ENCODE measurements around the gene ATXN7.

ATXN7 gene

GRCh38 chr3:63986146-63986545 lies 122.5 kb downstream of the ATXN7 start:
- DNase-seq: no peak

- DNase-seq: no peak
Observed at GRCh38 chr3:63986831-63987230, 123.2 kb downstream of the ATXN7 start.

- no peak for DNase-seq
Observed at GRCh38 chr3:63988943-63989342, 125.3 kb downstream of the ATXN7 start.

- no peak for DNase-seq
Observed at GRCh38 chr3:63990204-63990603, 126.5 kb downstream of the ATXN7 start.

GRCh38 chr3:63990733-63991132 lies 127.1 kb downstream of the ATXN7 start:
- DNase-seq: no peak

- no peak for DNase-seq
Observed at GRCh38 chr3:63991666-63992065, 128.0 kb downstream of the ATXN7 start.

GRCh38 chr3:63992516-63993209 lies 129.0 kb downstream of the ATXN7 start:
- no peak for DNase-seq

GRCh38 chr3:63993653-63994079 lies 130.0 kb downstream of the ATXN7 start:
- DNase-seq: peak; percentile 86

- no peak for DNase-seq
Observed at GRCh38 chr3:63995086-63995485, 131.4 kb downstream of the ATXN7 start.

GRCh38 chr3:63998852-63999754 lies 135.4 kb downstream of the ATXN7 start:
- DNase-seq: peak; percentile 70

- DNase-seq: no peak
Observed at GRCh38 chr3:64000453-64001055, 136.9 kb downstream of the ATXN7 start.

- no peak for DNase-seq
Observed at GRCh38 chr3:64002233-64002632, 138.6 kb downstream of the ATXN7 start.

- DNase-seq: no peak
Observed at GRCh38 chr3:64003589-64003988, 139.9 kb downstream of the ATXN7 start.

GRCh38 chr3:64008017-64008416 lies 144.3 kb downstream of the ATXN7 start:
- no peak for DNase-seq

- no peak for DNase-seq
Observed at GRCh38 chr3:64008487-64009351, 145.1 kb downstream of the ATXN7 start.

GRCh38 chr3:64009528-64009927 lies 145.9 kb downstream of the ATXN7 start:
- no peak for DNase-seq

- DNase-seq: no peak
Observed at GRCh38 chr3:64010199-64010598, 146.5 kb downstream of the ATXN7 start.

- DNase-seq: no peak
Observed at GRCh38 chr3:64011685-64012084, 148.0 kb downstream of the ATXN7 start.

- DNase-seq: no peak
Observed at GRCh38 chr3:64016941-64017620, 153.4 kb downstream of the ATXN7 start.

GRCh38 chr3:64019271-64019670 lies 155.6 kb downstream of the ATXN7 start:
- DNase-seq: no peak

GRCh38 chr3:64019879-64020278 lies 156.2 kb downstream of the ATXN7 start:
- DNase-seq: no peak

GRCh38 chr3:64021922-64022321 lies 158.3 kb downstream of the ATXN7 start:
- DNase-seq: no peak
